ENCODE measurements around the gene UXS1. TPM values are rescaled to one million over a fixed set of nuclear protein-coding genes. Genes with fewer than 3 reads are reported as not detected.

The UXS1 gene
- total RNA-seq, 4 donors from 2014 or later: 8.0 to 46.9 (median 18.4) TPM

- DNase-seq: peak; percentile 39 to 41
- intact Hi-C loops (cut with DNase I; ENCODE audit: low total_unique reads): no loop called here
- TF ChIP-seq, protein P1, sequence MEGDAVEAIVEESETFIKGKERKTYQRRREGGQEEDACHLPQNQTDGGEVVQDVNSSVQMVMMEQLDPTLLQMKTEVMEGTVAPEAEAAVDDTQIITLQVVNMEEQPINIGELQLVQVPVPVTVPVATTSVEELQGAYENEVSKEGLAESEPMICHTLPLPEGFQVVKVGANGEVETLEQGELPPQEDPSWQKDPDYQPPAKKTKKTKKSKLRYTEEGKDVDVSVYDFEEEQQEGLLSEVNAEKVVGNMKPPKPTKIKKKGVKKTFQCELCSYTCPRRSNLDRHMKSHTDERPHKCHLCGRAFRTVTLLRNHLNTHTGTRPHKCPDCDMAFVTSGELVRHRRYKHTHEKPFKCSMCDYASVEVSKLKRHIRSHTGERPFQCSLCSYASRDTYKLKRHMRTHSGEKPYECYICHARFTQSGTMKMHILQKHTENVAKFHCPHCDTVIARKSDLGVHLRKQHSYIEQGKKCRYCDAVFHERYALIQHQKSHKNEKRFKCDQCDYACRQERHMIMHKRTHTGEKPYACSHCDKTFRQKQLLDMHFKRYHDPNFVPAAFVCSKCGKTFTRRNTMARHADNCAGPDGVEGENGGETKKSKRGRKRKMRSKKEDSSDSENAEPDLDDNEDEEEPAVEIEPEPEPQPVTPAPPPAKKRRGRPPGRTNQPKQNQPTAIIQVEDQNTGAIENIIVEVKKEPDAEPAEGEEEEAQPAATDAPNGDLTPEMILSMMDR (IDR thresholded peaks at IDR 0.05 in 4 of 5, conservative IDR thresholded peaks at IDR 0.05 in 1 of 5): no peak
- TF ChIP-seq POLR2A (IDR thresholded peaks at IDR 0.05): no peak
- Histone ChIP-seq H3K36me3 (peaks cover 0 to 7% of the 10 kb centered on the region in 2 donors), H3K4me1 (peaks cover 13 to 16% of the 10 kb centered on the region in 2 donors), H3K27ac (peak overlapping the region; percentile 65 to 93 (median 78)), H3K27me3 (no peaks in the 10 kb centered on the region), H3K9me3 (no peaks in the 10 kb centered on the region), H3K4me3 (no peak overlapping the region)
- ATAC-seq: peak; percentile 68 to 75
- in situ Hi-C loops (cut with MboI; ENCODE audit: low sequenced_read_pairs in 4 of 4): no loop called here
Measured at GRCh38 chr2:106161938-106162820, 31.9 kb downstream of the UXS1 start.

DNA sequence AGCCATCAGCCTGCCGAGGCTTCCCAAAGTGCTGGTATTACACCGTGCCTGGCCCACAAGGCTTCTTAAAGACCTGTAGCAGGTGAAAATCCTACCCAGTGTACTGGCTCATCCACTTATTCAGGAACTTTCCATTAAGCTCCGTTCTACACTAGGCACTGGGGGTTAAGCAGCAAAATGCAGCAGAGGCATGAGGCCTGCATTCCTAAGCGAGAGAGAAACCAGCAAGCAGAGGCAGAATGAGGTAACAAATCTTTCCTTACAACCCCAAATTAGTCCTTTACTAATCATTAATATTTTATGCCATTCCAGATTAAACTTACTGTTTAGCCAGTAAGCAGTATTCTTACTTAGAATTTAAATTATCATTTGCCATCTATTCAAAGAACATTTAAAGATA lies 32.8 kb downstream of the UXS1 start:
- Histone ChIP-seq H3K9me3 (no peaks in the 10 kb centered on the region), H3K36me3 (peaks cover 0 to 15% of the 10 kb centered on the region in 2 donors), H3K27me3 (no peaks in the 10 kb centered on the region), H3K4me3 (no peak overlapping the region), H3K27ac (peak overlapping the region; percentile 65 to 93 (median 78)), H3K4me1 (peaks cover 13 to 16% of the 10 kb centered on the region in 2 donors)
- intact Hi-C loops (cut with DNase I; ENCODE audit: low total_unique reads) (no loop called here), in situ Hi-C loops (cut with MboI; ENCODE audit: low sequenced_read_pairs in 4 of 4) (no loop called here)
- ATAC-seq: peak; percentile 35 to 37
- TF ChIP-seq POLR2A (IDR thresholded peaks at IDR 0.05): no peak
- TF ChIP-seq, protein P1 (IDR thresholded peaks at IDR 0.05 in 4 of 5, conservative IDR thresholded peaks at IDR 0.05 in 1 of 5): no peak
- DNase-seq: no peak

DNA sequence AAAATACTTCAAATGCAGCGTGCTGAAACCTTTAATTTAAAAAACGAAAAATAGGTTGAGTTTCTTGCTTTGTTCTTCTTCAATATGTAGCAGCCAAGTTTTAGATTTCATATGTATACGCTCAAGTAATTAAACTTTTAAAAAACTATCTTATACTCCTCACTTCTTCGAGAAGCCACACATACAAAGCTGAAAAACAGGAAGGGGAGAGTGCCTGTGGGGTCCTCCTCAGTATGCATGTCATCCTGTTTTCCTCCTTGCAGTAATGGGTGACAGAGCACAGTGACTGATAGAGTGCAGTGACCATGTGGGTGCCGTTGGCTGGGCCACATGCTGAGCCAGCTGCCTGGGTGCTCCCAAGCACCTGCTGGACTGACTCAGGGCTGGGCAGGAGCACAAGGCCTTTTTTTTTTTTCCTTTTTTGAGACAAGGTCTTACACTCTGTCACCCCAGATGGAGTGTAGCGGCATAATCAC lies 33.3 kb downstream of the UXS1 start:
- H3K27ac ChIP-seq: peak overlapping the region; percentile 65 to 93 (median 78)
- in situ Hi-C loops (cut with MboI; ENCODE audit: low sequenced_read_pairs in 4 of 4): no loop called here

DNA sequence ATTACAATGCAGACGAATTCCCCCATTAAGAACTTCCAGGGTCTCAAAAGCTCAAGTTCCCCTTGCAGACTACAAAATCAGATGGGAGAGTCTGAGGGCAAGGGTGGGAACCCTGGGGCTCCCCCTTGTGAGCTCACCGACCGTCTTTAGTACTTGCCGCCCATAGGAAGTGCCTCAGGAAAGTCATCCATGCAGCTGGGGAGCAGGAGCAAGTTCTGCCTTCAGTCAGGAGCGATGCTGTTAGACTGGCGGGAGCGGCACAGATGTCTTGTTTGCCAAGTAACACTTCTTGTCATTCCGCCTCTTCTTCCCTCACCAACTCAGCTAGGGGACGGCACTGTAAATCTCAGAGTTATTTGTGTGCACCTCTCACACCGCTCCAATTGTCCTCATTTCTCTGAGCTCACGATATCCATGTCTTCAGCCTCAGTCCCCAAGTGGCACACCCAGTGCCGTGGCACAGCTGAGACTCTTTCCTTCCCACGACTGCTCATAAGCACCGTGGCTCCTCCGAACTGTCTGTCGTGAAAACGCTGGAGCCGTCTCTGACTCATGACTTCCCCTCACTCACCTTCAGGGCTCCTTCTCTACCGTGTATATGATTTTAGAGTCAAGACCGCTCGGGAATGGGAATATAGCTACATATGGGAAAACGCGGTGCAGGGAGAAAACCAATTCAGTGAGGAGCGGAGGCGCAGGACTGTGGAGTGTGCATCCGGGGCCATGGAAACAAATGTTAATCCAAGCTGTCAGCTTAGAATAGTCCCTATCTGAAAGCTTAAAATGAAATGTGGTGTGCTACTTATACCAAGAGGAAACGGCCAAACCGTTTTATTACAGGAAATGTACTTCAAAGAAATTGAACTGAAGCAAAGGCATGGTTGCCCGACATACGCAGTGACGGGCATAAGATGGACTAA lies 34.0 kb downstream of the UXS1 start:
- peaks cover 0 to 16% of the 10 kb centered on the region in 2 donors for H3K36me3 ChIP-seq
- no peaks in the 10 kb centered on the region for H3K9me3 ChIP-seq
- no peak for ATAC-seq
- H3K4me3 ChIP-seq: no peak overlapping the region
- H3K27me3 ChIP-seq: no peaks in the 10 kb centered on the region
- H3K4me1 ChIP-seq: peaks cover 13 to 16% of the 10 kb centered on the region in 2 donors
- no peak for DNase-seq
- TF ChIP-seq, protein P1 (IDR thresholded peaks at IDR 0.05 in 4 of 5, conservative IDR thresholded peaks at IDR 0.05 in 1 of 5): no peak
- no peak for TF ChIP-seq POLR2A (IDR thresholded peaks at IDR 0.05)
- intact Hi-C loops (cut with DNase I; ENCODE audit: low total_unique reads): loop anchor here (5.0 kb wide), 1 partner anchor 43 kb away; no protein-coding TSS in a partner anchor
- in situ Hi-C loops (cut with MboI; ENCODE audit: low sequenced_read_pairs in 4 of 4): no loop called here
- H3K27ac ChIP-seq: peak overlapping the region; percentile 65 to 93 (median 78)

More for the DNA sequence above, 33.3 kb downstream of the UXS1 start:
- H3K4me1 ChIP-seq: peaks cover 13 to 16% of the 10 kb centered on the region in 2 donors
- DNase-seq: peak; percentile 23 to 58
- ATAC-seq: peak; percentile 75 to 89
- H3K27me3 ChIP-seq: no peaks in the 10 kb centered on the region
- intact Hi-C loops (cut with DNase I; ENCODE audit: low total_unique reads): no loop called here
- H3K4me3 ChIP-seq: no peak overlapping the region
- TF ChIP-seq, protein P1 (IDR thresholded peaks at IDR 0.05 in 4 of 5, conservative IDR thresholded peaks at IDR 0.05 in 1 of 5): no peak
- no peak for TF ChIP-seq POLR2A (IDR thresholded peaks at IDR 0.05)
- H3K9me3 ChIP-seq: no peaks in the 10 kb centered on the region
- peaks cover 0 to 16% of the 10 kb centered on the region in 2 donors for H3K36me3 ChIP-seq

Measured in gastrocnemius medialis (tissue), 4 donors.